Measurements from ENCODE around the gene BPIFA3.

The BPIFA3 gene

DNA sequence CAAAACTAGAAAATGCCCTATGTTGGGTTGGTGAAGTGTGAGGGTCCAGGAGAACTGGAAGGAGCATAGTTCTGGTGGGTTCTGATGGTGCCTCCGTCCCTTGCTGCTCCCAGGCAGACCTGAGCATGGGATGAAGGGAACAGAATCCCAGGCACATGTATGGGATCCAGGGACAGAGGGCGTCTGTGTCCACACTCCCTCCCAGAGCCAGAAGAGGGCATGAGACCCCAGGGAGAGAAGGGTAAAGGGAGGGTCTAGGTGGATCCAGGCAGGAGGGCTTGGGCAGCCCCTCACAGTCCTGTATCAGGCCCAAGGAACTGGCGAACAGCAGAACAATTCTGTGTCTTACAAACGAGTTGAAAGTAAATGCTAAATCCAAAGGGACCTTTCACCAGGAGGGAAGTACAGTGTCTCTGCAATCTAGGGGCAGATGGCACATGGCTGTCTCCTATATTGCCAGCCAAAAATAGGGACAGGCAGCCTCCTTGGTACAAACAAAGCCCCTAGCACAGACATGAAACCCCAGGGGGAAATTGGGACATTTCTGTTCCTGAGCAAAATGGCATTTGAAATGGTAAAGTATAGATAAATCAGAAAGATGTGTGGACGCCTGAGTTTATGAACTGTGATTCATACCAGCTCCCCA, 16.1 kb downstream of the BPIFA3 start:
- no peak for DNase-seq (ENCODE audit: low read depth)
- TF ChIP-seq, protein P1, sequence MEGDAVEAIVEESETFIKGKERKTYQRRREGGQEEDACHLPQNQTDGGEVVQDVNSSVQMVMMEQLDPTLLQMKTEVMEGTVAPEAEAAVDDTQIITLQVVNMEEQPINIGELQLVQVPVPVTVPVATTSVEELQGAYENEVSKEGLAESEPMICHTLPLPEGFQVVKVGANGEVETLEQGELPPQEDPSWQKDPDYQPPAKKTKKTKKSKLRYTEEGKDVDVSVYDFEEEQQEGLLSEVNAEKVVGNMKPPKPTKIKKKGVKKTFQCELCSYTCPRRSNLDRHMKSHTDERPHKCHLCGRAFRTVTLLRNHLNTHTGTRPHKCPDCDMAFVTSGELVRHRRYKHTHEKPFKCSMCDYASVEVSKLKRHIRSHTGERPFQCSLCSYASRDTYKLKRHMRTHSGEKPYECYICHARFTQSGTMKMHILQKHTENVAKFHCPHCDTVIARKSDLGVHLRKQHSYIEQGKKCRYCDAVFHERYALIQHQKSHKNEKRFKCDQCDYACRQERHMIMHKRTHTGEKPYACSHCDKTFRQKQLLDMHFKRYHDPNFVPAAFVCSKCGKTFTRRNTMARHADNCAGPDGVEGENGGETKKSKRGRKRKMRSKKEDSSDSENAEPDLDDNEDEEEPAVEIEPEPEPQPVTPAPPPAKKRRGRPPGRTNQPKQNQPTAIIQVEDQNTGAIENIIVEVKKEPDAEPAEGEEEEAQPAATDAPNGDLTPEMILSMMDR (IDR thresholded peaks at IDR 0.05; ENCODE audit: low read depth, low read length, missing control alignments): no peak
- no peak overlapping the region for H3K4me3 ChIP-seq (ENCODE audit: low read depth, low read length)

DNA sequence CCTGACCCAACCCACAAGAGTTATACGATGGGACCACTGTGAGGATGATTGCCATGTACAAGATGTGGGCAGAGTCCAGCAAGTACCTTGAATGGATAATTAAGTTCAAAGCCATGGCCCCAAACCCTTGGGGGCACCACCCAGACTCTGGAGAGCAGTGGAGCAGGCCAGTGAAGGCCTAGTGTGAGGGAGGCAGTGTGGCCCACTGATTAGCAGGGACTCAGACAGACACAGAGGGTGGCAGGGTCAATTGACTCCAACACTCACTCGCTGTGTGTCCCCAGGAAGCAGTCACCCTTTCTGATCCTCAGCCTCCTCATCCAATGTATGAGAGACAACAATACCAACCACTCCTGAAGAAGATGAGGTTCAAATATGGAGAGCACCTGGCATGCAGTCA, 16.9 kb downstream of the BPIFA3 start:
- no peak for DNase-seq (ENCODE audit: low read depth)
- H3K4me3 ChIP-seq (ENCODE audit: low read depth, low read length): no peak overlapping the region
- TF ChIP-seq, protein P1 (IDR thresholded peaks at IDR 0.05; ENCODE audit: low read depth, low read length, missing control alignments): no peak

DNA sequence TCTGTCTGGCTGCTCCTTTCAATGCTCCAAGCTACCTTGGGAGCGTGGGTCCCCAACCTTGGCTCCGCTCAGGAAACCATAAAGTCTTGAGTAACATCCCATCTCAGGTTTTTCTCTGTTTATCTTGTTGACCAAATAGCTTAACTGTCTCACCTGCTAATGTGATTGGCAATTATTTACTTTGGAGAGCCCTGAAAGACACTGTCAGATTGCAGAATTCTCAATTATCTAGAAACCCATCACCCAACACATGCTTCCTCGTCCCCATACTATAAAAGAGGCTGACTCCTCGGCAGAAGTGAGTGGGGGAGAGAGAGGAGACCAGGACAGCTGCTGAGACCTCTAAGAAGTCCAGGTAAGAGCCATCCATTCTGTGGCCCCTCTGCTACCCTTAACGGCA, 18.5 kb downstream of the BPIFA3 start, which contains the start of gene BPIFA1:
Gene BPIFA1 (plus strand): TSS at position 301 of the 400 bp plus-strand sequence. CDS start 1,716 bp downstream, outside the sequence.
- DNase-seq (ENCODE audit: low read depth): no peak
- H3K4me3 ChIP-seq (ENCODE audit: low read depth, low read length): no peak within 1 kb of the TSS
- TF ChIP-seq, protein P1 (IDR thresholded peaks at IDR 0.05; ENCODE audit: low read depth, low read length, missing control alignments): no peak

DNA sequence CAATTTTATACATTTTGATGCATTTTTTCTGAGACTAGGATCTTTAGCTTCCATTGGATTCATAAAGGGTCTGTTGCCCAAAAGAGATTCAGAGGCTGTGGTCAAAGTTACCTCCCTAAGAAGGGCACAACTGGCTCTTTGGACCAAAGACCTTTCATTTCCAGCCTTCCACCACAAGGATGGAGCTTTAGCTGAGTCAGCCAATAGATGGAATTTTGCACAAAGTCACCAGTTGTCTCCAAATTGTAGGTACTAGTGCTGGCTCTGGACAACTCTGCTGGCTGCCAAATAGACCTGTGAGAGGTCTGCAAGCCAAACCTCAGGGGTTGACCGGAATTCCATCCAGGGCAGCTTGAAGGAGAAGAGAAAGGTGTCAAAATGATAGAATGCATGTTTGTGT, 19.2 kb downstream of the BPIFA3 start:
- TF ChIP-seq, protein P1 (IDR thresholded peaks at IDR 0.05; ENCODE audit: low read depth, low read length, missing control alignments): no peak
- DNase-seq (ENCODE audit: low read depth): no peak

DNA sequence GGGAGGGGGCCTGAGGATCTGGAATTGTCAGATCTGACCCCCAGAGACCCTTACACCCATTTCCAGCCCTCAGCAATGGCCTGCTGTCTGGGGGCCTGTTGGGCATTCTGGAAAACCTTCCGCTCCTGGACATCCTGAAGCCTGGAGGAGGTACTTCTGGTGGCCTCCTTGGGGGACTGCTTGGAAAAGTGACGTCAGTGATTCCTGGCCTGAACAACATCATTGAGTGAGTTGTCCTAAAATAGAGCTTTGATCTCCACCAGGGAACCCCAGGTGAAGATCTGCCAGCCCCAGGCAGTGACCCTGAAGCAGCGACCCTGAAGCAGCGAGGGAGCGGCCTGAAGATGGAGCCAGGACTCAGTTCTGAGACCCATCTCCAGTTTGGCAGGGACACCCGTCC, 20.8 kb downstream of the BPIFA3 start:
- DNase-seq (ENCODE audit: low read depth): no peak
- H3K4me3 ChIP-seq (ENCODE audit: low read depth, low read length): no peak overlapping the region
- TF ChIP-seq, protein P1 (IDR thresholded peaks at IDR 0.05; ENCODE audit: low read depth, low read length, missing control alignments): no peak

More for the DNA sequence above, 19.2 kb downstream of the BPIFA3 start:
- H3K4me3 ChIP-seq (ENCODE audit: low read depth, low read length): no peak overlapping the region

DNA sequence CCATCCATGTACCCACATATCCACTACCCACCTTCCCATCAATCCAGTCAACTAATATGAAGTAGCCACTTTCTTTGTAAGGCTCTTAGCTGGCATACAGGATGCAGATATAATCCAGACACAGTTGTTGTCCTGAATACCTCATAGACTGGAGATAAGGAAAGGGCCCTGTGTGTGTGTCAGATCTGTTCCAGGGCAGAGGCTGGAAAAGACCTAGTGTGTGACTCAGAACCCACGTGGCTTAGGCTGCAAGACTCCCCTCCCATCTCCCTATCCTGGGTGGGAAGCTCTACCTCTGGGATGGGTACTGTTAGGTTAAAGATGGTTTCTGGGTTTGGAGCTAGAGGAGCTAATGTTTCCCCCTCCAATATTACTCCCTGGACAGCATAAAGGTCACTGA, 22.3 kb downstream of the BPIFA3 start:
- no peak overlapping the region for H3K4me3 ChIP-seq (ENCODE audit: low read depth, low read length)
- TF ChIP-seq, protein P1 (IDR thresholded peaks at IDR 0.05; ENCODE audit: low read depth, low read length, missing control alignments): no peak
- DNase-seq (ENCODE audit: low read depth): no peak
